Measurements from ENCODE around the gene MCTS1.

- peak; percentile 12 for TF ChIP-seq POLR2A (IDR thresholded peaks at IDR 0.05)
- no peak for TF ChIP-seq CTCF (IDR thresholded peaks at IDR 0.05)
These were observed 42.9 kb upstream of the MCTS1 start, which contains the start of gene CUL4B for GRCh38 chrX:120560842-120561633.
